ENCODE data around the gene CAMSAP1. TPM values are rescaled to one million over a fixed set of nuclear protein-coding genes. Genes with fewer than 3 reads are reported as not detected.

CAMSAP1 gene
- total RNA-seq, 1 donor = 26.1 TPM

- Histone ChIP-seq H3K4me1 (ENCODE audit: insufficient read depth, low read length) (no peaks in the 10 kb centered on the region), H3K9me3 (ENCODE audit: low read depth, low read length) (no peaks in the 10 kb centered on the region), H3K4me2 (ENCODE audit: insufficient read depth, low read length) (no peak overlapping the region), H3K79me2 (ENCODE audit: insufficient read depth, low read length) (no peaks in the 10 kb centered on the region), H2AFZ (ENCODE audit: low read length) (no peak overlapping the region), H3K27ac (ENCODE audit: low read depth, low read length) (no peak overlapping the region), H4K20me1 (ENCODE audit: insufficient read depth, low read length) (no peaks in the 10 kb centered on the region), H3K4me3 (ENCODE audit: insufficient read depth, low read length) (no peak overlapping the region), H3K36me3 (ENCODE audit: insufficient read depth, low read length) (no peaks in the 10 kb centered on the region), H3K27me3 (ENCODE audit: insufficient read depth, low read length) (no peaks in the 10 kb centered on the region)
- peak; percentile 90 for DNase-seq (ENCODE audit: insufficient read length, low spot score, missing footprints)
- TF ChIP-seq CTCF (IDR thresholded peaks at IDR 0.05; ENCODE audit: extremely low read depth, low read depth, low read length) = no peak
Measured at GRCh38 chr9:135790850-135791249, 116.5 kb downstream of the CAMSAP1 start.

GRCh38 chr9:135790356-135790755 is 117.0 kb downstream of the CAMSAP1 start:
- Histone ChIP-seq H2AFZ (ENCODE audit: low read length) (no peak overlapping the region), H3K79me2 (ENCODE audit: insufficient read depth, low read length) (no peaks in the 10 kb centered on the region), H3K36me3 (ENCODE audit: insufficient read depth, low read length) (no peaks in the 10 kb centered on the region), H3K27ac (ENCODE audit: low read depth, low read length) (no peak overlapping the region), H3K9me3 (ENCODE audit: low read depth, low read length) (no peaks in the 10 kb centered on the region), H3K4me2 (ENCODE audit: insufficient read depth, low read length) (no peak overlapping the region), H3K4me3 (ENCODE audit: insufficient read depth, low read length) (no peak overlapping the region), H4K20me1 (ENCODE audit: insufficient read depth, low read length) (no peaks in the 10 kb centered on the region), H3K27me3 (ENCODE audit: insufficient read depth, low read length) (no peaks in the 10 kb centered on the region), H3K4me1 (ENCODE audit: insufficient read depth, low read length) (no peaks in the 10 kb centered on the region)
- no peak for DNase-seq (ENCODE audit: insufficient read length, low spot score, missing footprints)
- no peak for TF ChIP-seq CTCF (IDR thresholded peaks at IDR 0.05; ENCODE audit: extremely low read depth, low read depth, low read length)

GRCh38 chr9:135789838-135790291 is 117.5 kb downstream of the CAMSAP1 start:
- Histone ChIP-seq H3K27me3 (ENCODE audit: insufficient read depth, low read length) (no peaks in the 10 kb centered on the region), H3K36me3 (ENCODE audit: insufficient read depth, low read length) (no peaks in the 10 kb centered on the region), H3K4me2 (ENCODE audit: insufficient read depth, low read length) (no peak overlapping the region), H3K9me3 (ENCODE audit: low read depth, low read length) (no peaks in the 10 kb centered on the region), H3K4me1 (ENCODE audit: insufficient read depth, low read length) (no peaks in the 10 kb centered on the region), H3K27ac (ENCODE audit: low read depth, low read length) (no peak overlapping the region), H3K79me2 (ENCODE audit: insufficient read depth, low read length) (no peaks in the 10 kb centered on the region), H2AFZ (ENCODE audit: low read length) (no peak overlapping the region), H4K20me1 (ENCODE audit: insufficient read depth, low read length) (no peaks in the 10 kb centered on the region), H3K4me3 (ENCODE audit: insufficient read depth, low read length) (no peak overlapping the region)
- DNase-seq (ENCODE audit: insufficient read length, low spot score, missing footprints) = peak; percentile 93
- TF ChIP-seq CTCF (IDR thresholded peaks at IDR 0.05; ENCODE audit: extremely low read depth, low read depth, low read length) = no peak

GRCh38 chr9:135788576-135789300 is 118.6 kb downstream of the CAMSAP1 start:
- TF ChIP-seq CTCF (IDR thresholded peaks at IDR 0.05; ENCODE audit: extremely low read depth, low read depth, low read length) = no peak
- Histone ChIP-seq H3K27me3 (ENCODE audit: insufficient read depth, low read length) (no peaks in the 10 kb centered on the region), H4K20me1 (ENCODE audit: insufficient read depth, low read length) (no peaks in the 10 kb centered on the region), H3K36me3 (ENCODE audit: insufficient read depth, low read length) (no peaks in the 10 kb centered on the region), H3K4me2 (ENCODE audit: insufficient read depth, low read length) (no peak overlapping the region), H2AFZ (ENCODE audit: low read length) (no peak overlapping the region), H3K9me3 (ENCODE audit: low read depth, low read length) (no peaks in the 10 kb centered on the region), H3K79me2 (ENCODE audit: insufficient read depth, low read length) (no peaks in the 10 kb centered on the region), H3K4me3 (ENCODE audit: insufficient read depth, low read length) (no peak overlapping the region), H3K4me1 (ENCODE audit: insufficient read depth, low read length) (no peaks in the 10 kb centered on the region), H3K27ac (ENCODE audit: low read depth, low read length) (no peak overlapping the region)
- no peak for DNase-seq (ENCODE audit: insufficient read length, low spot score, missing footprints)

Measured in osteoblast (primary cell).